KMS-11 (cell line): ENCODE data around the gene IGSF11.
"Not testable (repeated sequence)": the region's sequence is repeated elsewhere in the genome, so short reads cannot be mapped to it uniquely, and the experiment has no call there.

ENCODE experiments used
- H2AFZ ChIP-seq: fragments of 200-600 bp; sonication (generic); 2 replicates; pipeline ENCODE4 v1.6.1; 2016; ENCODE audit warnings: antibody characterized with exemption, mixed run types, low read depth
- H3K27ac ChIP-seq: fragments of 200-600 bp; sonication (generic); 2 replicates; pipeline ENCODE4 v1.6.1; 2016; ENCODE audit warnings: mild to moderate bottlenecking, mixed run types
- H3K27me3 ChIP-seq: fragments of 200-600 bp; sonication (generic); 2 replicates; pipeline ENCODE4 v1.6.1; 2017; ENCODE audit warnings: mild to moderate bottlenecking, low read depth, mixed run types, moderate library complexity; ENCODE audit not compliant: insufficient read depth
- H3K36me3 ChIP-seq: fragments of 200-600 bp; sonication (generic); 2 replicates; pipeline ENCODE4 v1.6.1; 2017; ENCODE audit warnings: mild to moderate bottlenecking, mixed run types; ENCODE audit not compliant: insufficient read depth
- H3K4me1 ChIP-seq: fragments of 200-600 bp; sonication (generic); 2 replicates; pipeline ENCODE4 v1.6.1; 2016; ENCODE audit warnings: mild to moderate bottlenecking, low read depth, mixed run types; ENCODE audit not compliant: poor library complexity, severe bottlenecking
- H3K4me2 ChIP-seq: fragments of 200-600 bp; sonication (generic); 2 replicates; pipeline ENCODE4 v1.7.0; 2016; ENCODE audit warnings: mild to moderate bottlenecking, mixed run types
- H3K4me3 ChIP-seq: fragments of 200-600 bp; sonication (generic); IDR thresholded peaks from 2 replicates; pipeline ENCODE4 v1.6.1; 2017; ENCODE audit warnings: low read depth, low read length, mixed read lengths; ENCODE audit not compliant: insufficient read depth
- H3K79me2 ChIP-seq: fragments of 200-600 bp; sonication (generic); 2 replicates; pipeline ENCODE4 v1.6.1; 2016; ENCODE audit warnings: low read depth, mixed run types; ENCODE audit not compliant: insufficient read depth
- H3K9ac ChIP-seq: fragments of 200-600 bp; sonication (generic); 2 replicates; pipeline ENCODE4 v1.6.1; 2016; ENCODE audit warnings: mild to moderate bottlenecking, mixed run types
- H4K20me1 ChIP-seq: fragments of 200-600 bp; sonication (generic); 2 replicates; pipeline ENCODE4 v1.6.1; 2016; ENCODE audit warnings: mild to moderate bottlenecking, mixed run types; ENCODE audit not compliant: insufficient read depth
- TF ChIP-seq, protein P1 (sequence below): fragments of 200-600 bp; sonication (generic); conservative IDR thresholded peaks from 2 replicates; pipeline ENCODE4 v1.6.1; 2017; ENCODE audit warnings: low read depth, mild to moderate bottlenecking, antibody characterized with exemption, low read length, moderate library complexity, mixed read lengths

The IGSF11 gene

DNA sequence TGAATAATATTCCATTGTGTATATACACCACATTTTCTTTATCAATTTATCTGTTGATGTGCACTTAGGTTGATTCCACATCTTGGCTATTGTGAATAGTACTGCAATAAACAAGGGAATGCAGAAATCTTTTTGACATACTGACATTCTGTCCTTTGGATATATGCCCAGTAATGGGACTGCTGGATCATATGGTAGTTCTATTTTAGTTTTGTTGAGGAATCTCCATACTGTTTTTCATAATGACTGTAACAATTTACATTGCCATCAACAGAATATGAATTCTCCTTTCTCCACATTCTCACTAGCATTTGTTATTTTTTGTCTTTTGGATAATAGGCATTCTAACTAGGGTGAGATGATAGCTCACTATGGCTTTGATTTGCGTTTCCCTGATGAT is 174.7 kb downstream of the IGSF11 start:
- Histone ChIP-seq H3K4me1 (no peaks in the 10 kb centered on the region), H3K36me3 (no peaks in the 10 kb centered on the region)

GRCh38 chr3:118851466-118852193 is 183.0 kb downstream of the IGSF11 start:
- H3K4me1 ChIP-seq, H3K27me3 ChIP-seq, H3K4me2 ChIP-seq, H3K4me3 ChIP-seq, H3K79me2 ChIP-seq, H3K9ac ChIP-seq, H3K36me3 ChIP-seq, H4K20me1 ChIP-seq, H3K27ac ChIP-seq: not testable (repeated sequence)
- H2AFZ ChIP-seq = 0 out of 2 replicates have a peak overlapping the region, but pooled peaks have one; percentile 34

More for the DNA sequence above, 174.7 kb downstream of the IGSF11 start:
- TF ChIP-seq, protein P1, sequence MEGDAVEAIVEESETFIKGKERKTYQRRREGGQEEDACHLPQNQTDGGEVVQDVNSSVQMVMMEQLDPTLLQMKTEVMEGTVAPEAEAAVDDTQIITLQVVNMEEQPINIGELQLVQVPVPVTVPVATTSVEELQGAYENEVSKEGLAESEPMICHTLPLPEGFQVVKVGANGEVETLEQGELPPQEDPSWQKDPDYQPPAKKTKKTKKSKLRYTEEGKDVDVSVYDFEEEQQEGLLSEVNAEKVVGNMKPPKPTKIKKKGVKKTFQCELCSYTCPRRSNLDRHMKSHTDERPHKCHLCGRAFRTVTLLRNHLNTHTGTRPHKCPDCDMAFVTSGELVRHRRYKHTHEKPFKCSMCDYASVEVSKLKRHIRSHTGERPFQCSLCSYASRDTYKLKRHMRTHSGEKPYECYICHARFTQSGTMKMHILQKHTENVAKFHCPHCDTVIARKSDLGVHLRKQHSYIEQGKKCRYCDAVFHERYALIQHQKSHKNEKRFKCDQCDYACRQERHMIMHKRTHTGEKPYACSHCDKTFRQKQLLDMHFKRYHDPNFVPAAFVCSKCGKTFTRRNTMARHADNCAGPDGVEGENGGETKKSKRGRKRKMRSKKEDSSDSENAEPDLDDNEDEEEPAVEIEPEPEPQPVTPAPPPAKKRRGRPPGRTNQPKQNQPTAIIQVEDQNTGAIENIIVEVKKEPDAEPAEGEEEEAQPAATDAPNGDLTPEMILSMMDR = no peak
- Histone ChIP-seq H3K4me3 (no peak overlapping the region), H3K27me3 (no peaks in the 10 kb centered on the region), H3K27ac (no peak overlapping the region), H3K9ac (no peak overlapping the region), H4K20me1 (no peaks in the 10 kb centered on the region), H3K79me2 (no peaks in the 10 kb centered on the region), H2AFZ (no peak overlapping the region), H3K4me2 (no peak overlapping the region)

GRCh38 chr3:118850687-118851086 is 184.0 kb downstream of the IGSF11 start:
- Histone ChIP-seq H3K9ac (no peak overlapping the region), H4K20me1 (no peaks in the 10 kb centered on the region), H3K79me2 (no peaks in the 10 kb centered on the region), H2AFZ (no peak overlapping the region), H3K4me2 (no peak overlapping the region), H3K27me3 (no peaks in the 10 kb centered on the region), H3K36me3 (no peaks in the 10 kb centered on the region), H3K4me1 (peaks cover 6% of the 10 kb centered on the region), H3K4me3 (no peak overlapping the region), H3K27ac (no peak overlapping the region)
- TF ChIP-seq, protein P1 = no peak
